GM12878 (cell line): Measurements from ENCODE around the gene SBNO2. TPM values are rescaled to one million over a fixed set of nuclear protein-coding genes. Genes with fewer than 3 reads are reported as not detected.

Source experiments
- ATAC-seq: fragments of 200-7000 bp; cut with Tn5 transposase; 3 replicates; pipeline ENCODE4 v1.9.1; 2020; ENCODE audit warnings: mild to moderate bottlenecking, moderate library complexity
- BruUV-seq: library from RNA; stranded (reverse); fragments of 400-500 nt; replicated peaks from 2 replicates; lab custom pipeline; 2021; lab: Mats Ljungman, UMichigan
- CTCF ChIA-PET: fragments of 300-600 bp; sonication (Branson Sonifier 250); formaldehyde crosslinking; extraction: SDS; loops from one replicate; lab custom pipeline; 2021; ENCODE audit warnings: inconsistent platforms; lab: Yijun Ruan, JAX
- POLR2A ChIA-PET: fragments of 350-600 bp; formaldehyde crosslinking; extraction: SDS; loops from one replicate; lab custom pipeline; 2021; ENCODE audit warnings: inconsistent platforms; lab: Charles Lee
- RAD21 ChIA-PET: fragments of 300-600 bp; sonication (Branson Sonifier 250); formaldehyde crosslinking; loops from one replicate; lab custom pipeline; 2023; ENCODE audit warnings: antibody characterized with exemption; ENCODE audit not compliant: unreplicated experiment; lab: Charles Lee
- SMC1A ChIA-PET: fragments of 300-600 bp; sonication (Branson Sonifier 250); formaldehyde crosslinking; loops from one replicate; lab custom pipeline; 2023; ENCODE audit not compliant: unreplicated experiment, uncharacterized antibody; lab: Charles Lee
- DNase-seq: peaks from one replicate; pipeline ENCODE4 v3.0.0-alpha.2; 2011; ENCODE audit warnings: low read depth, low spot score
- FAIRE-seq: peaks from 3 replicates; lab custom pipeline; 2011; peaks lifted over from hg19 to GRCh38; lab: Jason Lieb, UNC
- H2AFZ ChIP-seq: 2 replicates; pipeline ENCODE4 v1.6.0; 2011; ENCODE audit warnings: low read depth, low read length, control low read depth; ENCODE audit not compliant: control insufficient read depth
- H3K27ac ChIP-seq: 2 replicates; pipeline ENCODE4 v1.5.1; 2011; ENCODE audit warnings: control low read depth; ENCODE audit not compliant: control insufficient read depth, insufficient read depth
- H3K27me3 ChIP-seq, 2 experiments: replicated peaks in 1 of 2; 2 replicates each; pipeline versions ENCODE4 v1.6.0 to v1.6.1; 2011; ENCODE audit warnings: low read length in 1 of 2; ENCODE audit not compliant: control insufficient read depth in 2 of 2, insufficient read depth in 2 of 2
- H3K36me3 ChIP-seq, 2 experiments: 2 replicates each; pipeline ENCODE4 v1.5.1; 2011; ENCODE audit warnings: low read length in 1 of 2; ENCODE audit not compliant: control insufficient read depth in 2 of 2, insufficient read depth in 2 of 2
- H3K4me1 ChIP-seq: 2 replicates; pipeline ENCODE4 v1.6.1; 2011; ENCODE audit warnings: mild to moderate bottlenecking, low read length, moderate library complexity, mixed read lengths; ENCODE audit not compliant: control insufficient read depth, insufficient read depth
- H3K4me2 ChIP-seq: 2 replicates; pipeline ENCODE4 v1.6.0; 2011; ENCODE audit warnings: control low read depth; ENCODE audit not compliant: control insufficient read depth, insufficient read depth
- H3K4me3 ChIP-seq: fragments of 200-600 bp; sonication (generic); 2 replicates; pipeline ENCODE4 v1.5.1; 2016
- H3K79me2 ChIP-seq: 2 replicates; pipeline ENCODE4 v1.6.0; 2011; ENCODE audit warnings: low read length; ENCODE audit not compliant: control insufficient read depth, insufficient read depth
- H3K9ac ChIP-seq: 2 replicates; pipeline ENCODE4 v1.8.0; 2011; ENCODE audit warnings: low read length, control low read depth, mixed read lengths; ENCODE audit not compliant: control insufficient read depth, insufficient read depth
- H3K9me3 ChIP-seq: replicated peaks from 3 replicates; pipeline ENCODE4 v1.5.1; 2011; ENCODE audit warnings: mild to moderate bottlenecking, low read length; ENCODE audit not compliant: control insufficient read depth, insufficient read depth
- H4K20me1 ChIP-seq: 2 replicates; pipeline ENCODE4 v1.6.0; 2011; ENCODE audit not compliant: control insufficient read depth, insufficient read depth
- BMI1 ChIP-seq: fragments of 450-650 bp; IDR thresholded peaks from 2 replicates; pipeline ENCODE4 v1.6.1; 2016; ENCODE audit warnings: mild to moderate bottlenecking, moderate library complexity, borderline replicate concordance
- CBX3 ChIP-seq: fragments of 200-600 bp; sonication (generic); IDR thresholded peaks from 2 replicates; pipeline ENCODE4 v1.6.1; 2016; ENCODE audit warnings: low read depth, borderline replicate concordance
- CHD1 ChIP-seq: IDR thresholded peaks from 2 replicates; pipeline ENCODE4 v1.6.1; 2012; ENCODE audit warnings: low read depth, low read length, improper control_type of control experiment
- FOS ChIP-seq: IDR thresholded peaks from 3 replicates; pipeline ENCODE4 v1.6.1; 2011; ENCODE audit warnings: borderline replicate concordance; ENCODE audit not compliant: insufficient read length; ENCODE audit errors: extremely low read depth
- HDGF ChIP-seq: fragments of 450-650 bp; IDR thresholded peaks from 2 replicates; pipeline ENCODE4 v1.6.1; 2016; ENCODE audit warnings: antibody characterized with exemption
- NFYB ChIP-seq: IDR thresholded peaks from 2 replicates; pipeline ENCODE4 v1.6.1; 2011; ENCODE audit warnings: low read depth, mild to moderate bottlenecking, low read length, improper control_type of control experiment, moderate library complexity; ENCODE audit not compliant: insufficient read depth
- TCF12 ChIP-seq: IDR thresholded peaks from 2 replicates; pipeline ENCODE4 v1.6.1; 2011; ENCODE audit warnings: low read depth, mild to moderate bottlenecking, low read length
- ZNF384 ChIP-seq: IDR thresholded peaks from 2 replicates; pipeline ENCODE4 v1.6.1; 2012; ENCODE audit warnings: low read depth, mild to moderate bottlenecking, low read length, improper control_type of control experiment, borderline replicate concordance
- ZZZ3 ChIP-seq: IDR thresholded peaks from 2 replicates; pipeline ENCODE4 v1.6.1; 2011; ENCODE audit warnings: low read depth; ENCODE audit not compliant: control insufficient read depth, insufficient read length
- whole genome bisulfite sequencing: methylation state at CpG from one replicate; pipeline ENCODE4 v1.1.6; 2016; ENCODE audit warnings: low lambda C conversion rate; ENCODE audit not compliant: insufficient replicate concordance, insufficient coverage; ENCODE audit errors: missing lambda C conversion rate; 5-methylcytosine and 5-hydroxymethylcytosine counted together
- in situ Hi-C: fragments of 300-500 bp; cut with MboI; formaldehyde crosslinking; loops from 9 replicates; pipeline ENCODE4 v1.14.3; 2018; ENCODE audit warnings: mixed read lengths
- intact Hi-C: fragments of 100-400 bp; cut with micrococcal nuclease; formaldehyde crosslinking; loops from one replicate; pipeline ENCODE4 v1.14.2; 2022; ENCODE audit not compliant: unreplicated experiment
- polyA plus RNA-seq, 11 experiments: library from polyadenylated mRNA; depleted of rRNA in 4 of 11; unstranded in 6 of 11; stranded (reverse) in 5 of 11; fragments of >200 nt; fragmentation: Nextera tagmentation in 4 of 11; fragmentation: Illumina TruSeq in 1 of 11; extraction: Ambion mirVana in 4 of 11; extraction: Trizol in 1 of 11; gene quantifications; 1 replicate in 1 of 11; 2 replicates in 10 of 11; pipeline versions ENCODE4 v1.2.1 to v1.2.3, GENCODE V29; 2011 to 2016; ENCODE audit warnings: inconsistent platforms in 2 of 11, missing spikeins in 2 of 11, low read depth in 1 of 11
- total RNA-seq, 4 experiments: library from RNA; depleted of rRNA in 3 of 4; stranded (reverse); fragments of >200 nt in 3 of 4; fragmentation: Illumina TruSeq in 1 of 4; extraction: Trizol in 1 of 4; gene quantifications; 2 replicates each; pipeline versions ENCODE4 v1.2.1 to v1.2.3, GENCODE V29; 2013 to 2021
- TF ChIP-seq, protein P1 (sequence below): fragments of 450-650 bp; IDR thresholded peaks from 2 replicates; pipeline ENCODE4 v1.6.1; 2018; ENCODE audit warnings: mild to moderate bottlenecking, low read depth, moderate library complexity; ENCODE audit not compliant: partially characterized antibody

The SBNO2 gene
- total and polyA plus RNA-seq, 10 of the 15 experiments (the other 5 are each of a cell fraction or from before 2014, with no cell fraction given): 0.08 to 44.6 (median 5.4) TPM

DNA sequence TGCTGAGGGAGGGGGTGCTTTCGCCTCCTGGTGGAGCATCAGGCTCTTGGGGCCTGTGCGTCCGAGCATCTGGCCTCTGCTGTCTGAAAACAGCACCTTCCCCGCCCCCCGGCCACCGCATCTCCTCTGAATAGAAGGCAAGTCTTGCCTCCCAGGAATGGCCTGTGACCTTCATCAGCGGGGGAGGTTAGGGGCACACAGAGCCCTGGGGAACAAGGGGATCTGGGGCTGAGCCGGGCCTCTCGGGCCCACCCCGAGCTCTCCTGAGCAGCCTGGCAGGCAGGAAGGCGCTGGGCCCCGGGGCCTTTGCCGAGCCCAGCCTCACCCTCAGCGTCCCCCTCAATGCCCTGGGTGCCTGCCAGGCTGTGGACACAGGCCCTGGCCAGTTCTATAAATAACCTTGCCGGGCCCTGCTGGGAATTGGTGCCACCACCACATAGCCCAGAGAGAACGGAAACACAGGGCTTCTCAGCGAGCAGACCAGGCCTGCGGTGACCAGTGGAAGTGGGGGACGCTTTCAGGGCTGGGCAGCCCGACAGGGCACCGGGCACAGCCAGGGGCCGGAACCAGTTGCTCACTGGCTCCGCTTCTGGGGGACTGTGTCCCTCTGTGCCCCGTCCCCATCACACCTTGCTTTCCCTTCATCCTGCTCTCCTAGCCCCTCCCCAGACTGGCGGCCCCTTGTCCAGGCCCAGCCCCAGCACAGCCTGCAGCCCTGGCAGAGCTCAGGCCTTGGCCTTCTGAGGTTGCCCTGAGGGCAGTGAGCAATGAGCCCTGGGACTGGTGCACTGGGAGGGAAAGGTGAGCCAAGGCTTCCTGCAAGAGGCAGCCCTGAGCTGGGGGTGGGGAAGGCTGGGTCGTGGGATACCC is 41.0 kb upstream of the SBNO2 start:
- H4K20me1 ChIP-seq: no peaks in the 10 kb centered on the region; the same call in 1 of the 2 replicates
- ChIA-PET CTCF (no interaction called here), POLR2A (interaction anchor here (1.6 kb wide), 1 partner anchor 11 kb away, joined by 6 read pairs; no protein-coding TSS in a partner anchor)
- WGBS: 93% methylated on average over 26 of the region's 26 CpGs
- TF ChIP-seq ZZZ3 (no peak), NFYB (no peak), ZNF384 (no peak), TCF12 (no peak), FOS (no peak), CHD1 (no peak), HDGF (no peak), BMI1 (no peak), CBX3 (no peak)
- TF ChIP-seq, protein P1, sequence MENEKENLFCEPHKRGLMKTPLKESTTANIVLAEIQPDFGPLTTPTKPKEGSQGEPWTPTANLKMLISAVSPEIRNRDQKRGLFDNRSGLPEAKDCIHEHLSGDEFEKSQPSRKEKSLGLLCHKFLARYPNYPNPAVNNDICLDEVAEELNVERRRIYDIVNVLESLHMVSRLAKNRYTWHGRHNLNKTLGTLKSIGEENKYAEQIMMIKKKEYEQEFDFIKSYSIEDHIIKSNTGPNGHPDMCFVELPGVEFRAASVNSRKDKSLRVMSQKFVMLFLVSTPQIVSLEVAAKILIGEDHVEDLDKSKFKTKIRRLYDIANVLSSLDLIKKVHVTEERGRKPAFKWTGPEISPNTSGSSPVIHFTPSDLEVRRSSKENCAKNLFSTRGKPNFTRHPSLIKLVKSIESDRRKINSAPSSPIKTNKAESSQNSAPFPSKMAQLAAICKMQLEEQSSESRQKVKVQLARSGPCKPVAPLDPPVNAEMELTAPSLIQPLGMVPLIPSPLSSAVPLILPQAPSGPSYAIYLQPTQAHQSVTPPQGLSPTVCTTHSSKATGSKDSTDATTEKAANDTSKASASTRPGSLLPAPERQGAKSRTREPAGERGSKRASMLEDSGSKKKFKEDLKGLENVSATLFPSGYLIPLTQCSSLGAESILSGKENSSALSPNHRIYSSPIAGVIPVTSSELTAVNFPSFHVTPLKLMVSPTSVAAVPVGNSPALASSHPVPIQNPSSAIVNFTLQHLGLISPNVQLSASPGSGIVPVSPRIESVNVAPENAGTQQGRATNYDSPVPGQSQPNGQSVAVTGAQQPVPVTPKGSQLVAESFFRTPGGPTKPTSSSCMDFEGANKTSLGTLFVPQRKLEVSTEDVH: no peak
- TF ChIP-seq, all 136 proteins: peak for 0
- H3K36me3 ChIP-seq: peaks cover 10 to 12% of the 10 kb centered on the region in 2 experiments; a peak in 3 of 4 replicates
- intact Hi-C loops: no loop called here
- H3K4me2 ChIP-seq: no peak overlapping the region
- SMC1A ChIA-PET: no interaction called here
- RAD21 ChIA-PET: interaction anchor here (1.0 to 1.2 kb wide), 2 partner anchors 102 to 277 kb away, joined by 3 read pairs; no protein-coding TSS in a partner anchor
- H3K9me3 ChIP-seq: no peaks in the 10 kb centered on the region
- no peak overlapping the region for H2AFZ ChIP-seq
- H3K27ac ChIP-seq: no peak overlapping the region
- H3K9ac ChIP-seq: no peak overlapping the region
- in situ Hi-C loops: no loop called here
- no TSS peak for BruUV-seq
- H3K79me2 ChIP-seq: peaks cover 56% of the 10 kb centered on the region
- DNase-seq (no peak), ATAC-seq (no peak), FAIRE-seq (no peak)
- peaks cover 17% of the 10 kb centered on the region for H3K4me1 ChIP-seq
- no peaks in the 10 kb centered on the region for H3K27me3 ChIP-seq
- no peak overlapping the region for H3K4me3 ChIP-seq
